Prostate gland (tissue), 2 donors: Measurements from ENCODE around the gene DNPEP. TPM values are rescaled to one million over a fixed set of nuclear protein-coding genes. Genes with fewer than 3 reads are reported as not detected.

Source experiments
- DNase-seq: peaks from one replicate; pipeline ENCODE4 v3.0.0-alpha.2; 2019; ENCODE audit warnings: low spot score
- H3K27ac ChIP-seq, 2 donors: fragments of 200-600 bp; sonication (generic); 2 replicates each; pipeline ENCODE4 v1.5.1; 2017 to 2019
- H3K27me3 ChIP-seq: fragments of 200-600 bp; sonication (generic); replicated peaks from 2 replicates; pipeline ENCODE4 v1.5.1; 2019; ENCODE audit not compliant: insufficient read depth
- H3K36me3 ChIP-seq, 2 donors: fragments of 200-600 bp; sonication (generic); 1 replicate in 1 of 2; 2 replicates in 1 of 2; pipeline versions ENCODE4 v1.5.1 to v1.8.1; 2017 to 2019
- H3K4me1 ChIP-seq: fragments of 200-600 bp; sonication (generic); replicated peaks from 2 replicates; pipeline ENCODE4 v1.5.1; 2019
- H3K4me3 ChIP-seq, 2 donors: fragments of 200-600 bp; sonication (generic); 2 replicates each; pipeline ENCODE4 v1.5.1; 2017 to 2019
- H3K9me3 ChIP-seq: fragments of 200-600 bp; sonication (generic); 2 replicates; pipeline ENCODE4 v1.5.1; 2017
- CTCF ChIP-seq, 4 experiments: fragments of 200-600 bp in 2 of 4; fragments of 450-650 bp in 2 of 4; sonication (generic) in 2 of 4; IDR thresholded peaks; 1 replicate in 3 of 4; 2 replicates in 1 of 4; pipeline ENCODE4 v1.5.1; 2016 to 2019; ENCODE audit warnings: antibody characterized with exemption in 4 of 4, mild to moderate bottlenecking in 2 of 4, moderate library complexity in 2 of 4
- POLR2A ChIP-seq: fragments of 450-650 bp; IDR thresholded peaks from one replicate; pipeline ENCODE4 v1.6.1; 2016; ENCODE audit warnings: antibody characterized with exemption, mild to moderate bottlenecking
- POLR2AphosphoS5 ChIP-seq: sonication (generic); formaldehyde crosslinking; IDR thresholded peaks from one replicate; pipeline ENCODE4 v1.6.1; 2017; ENCODE audit warnings: antibody characterized with exemption
- WGBS: methylation state at CpG from one replicate; pipeline ENCODE4 v1.1.5; 2018; 5-methylcytosine and 5-hydroxymethylcytosine counted together
- intact Hi-C: fragments of 100-400 bp; cut with DNase I; formaldehyde crosslinking; loops from one replicate; pipeline ENCODE4 v1.14.2; 2022
- total RNA-seq, 2 donors: library from RNA; depleted of rRNA; stranded (reverse); fragments of >200 nt; gene quantifications; one replicate each; pipeline ENCODE4 v1.1.0, GENCODE V29; 2016

DNPEP gene
- total RNA-seq, 2 donors from 2014 or later: 54.1 to 82.4 TPM

GRCh38 chr2:219429958-219430606 lies 42.4 kb upstream of the DNPEP start:
- Histone ChIP-seq H3K27me3 (no peaks in the 10 kb centered on the region), H3K27ac (no peak overlapping the region), H3K4me1 (no peaks in the 10 kb centered on the region), H3K4me3 (no peak overlapping the region), H3K36me3 (no peaks in the 10 kb centered on the region), H3K9me3 (no peaks in the 10 kb centered on the region)
- TF ChIP-seq POLR2AphosphoS5: no peak
- no peak for TF ChIP-seq CTCF (IDR thresholded peaks at IDR 0.05)
- TF ChIP-seq POLR2A: no peak
- 91% methylated on average over 7 of the region's 7 CpGs for WGBS
- no peak for DNase-seq
- intact Hi-C loops: no loop called here

GRCh38 chr2:219428469-219428868 lies 40.8 kb upstream of the DNPEP start:
- Histone ChIP-seq H3K9me3 (no peaks in the 10 kb centered on the region), H3K4me3 (no peak overlapping the region), H3K27me3 (no peaks in the 10 kb centered on the region), H3K36me3 (no peaks in the 10 kb centered on the region), H3K27ac (no peak overlapping the region), H3K4me1 (no peaks in the 10 kb centered on the region)
- TF ChIP-seq POLR2AphosphoS5 (no peak), POLR2A (no peak), CTCF (IDR thresholded peaks at IDR 0.05) (no peak)
- DNase-seq: no peak
- intact Hi-C loops: no loop called here

GRCh38 chr2:219426534-219427136 lies 38.9 kb upstream of the DNPEP start:
- H3K4me1 ChIP-seq: no peaks in the 10 kb centered on the region
- no peaks in the 10 kb centered on the region for H3K9me3 ChIP-seq
- no peaks in the 10 kb centered on the region for H3K27me3 ChIP-seq
- WGBS: 90% methylated on average over 7 of the region's 7 CpGs
- no peak overlapping the region for H3K4me3 ChIP-seq
- H3K36me3 ChIP-seq: no peaks in the 10 kb centered on the region
- intact Hi-C loops: no loop called here
- no peak for TF ChIP-seq POLR2A
- TF ChIP-seq POLR2AphosphoS5: no peak
- TF ChIP-seq CTCF (IDR thresholded peaks at IDR 0.05): no peak
- H3K27ac ChIP-seq: no peak overlapping the region
- DNase-seq: no peak

GRCh38 chr2:219426068-219426443 lies 38.3 kb upstream of the DNPEP start:
- WGBS: 86% methylated on average over 7 of the region's 7 CpGs
- Histone ChIP-seq H3K27ac (no peak overlapping the region), H3K4me1 (no peaks in the 10 kb centered on the region), H3K9me3 (no peaks in the 10 kb centered on the region), H3K4me3 (no peak overlapping the region), H3K27me3 (no peaks in the 10 kb centered on the region), H3K36me3 (no peaks in the 10 kb centered on the region)
- TF ChIP-seq CTCF (IDR thresholded peaks at IDR 0.05) (no peak), POLR2AphosphoS5 (no peak), POLR2A (no peak)
- DNase-seq: no peak
- intact Hi-C loops: no loop called here
